Endothelial cell of umbilical vein (primary cell): ENCODE results near the gene TOR1A. TPM values are rescaled to one million over a fixed set of nuclear protein-coding genes. Genes with fewer than 3 reads are reported as not detected.

ENCODE experiments used
- BruUV-seq: library from RNA; stranded (reverse); fragments of 400-500 nt; replicated peaks from 2 replicates; lab custom pipeline; 2021; lab: Mats Ljungman, UMichigan
- CTCF ChIA-PET: fragments of 300-600, 350-600 bp; sonication (Branson Sonifier 250); formaldehyde crosslinking; loops from one replicate; lab custom pipeline; 2021; ENCODE audit warnings: antibody characterized with exemption, inconsistent platforms; lab: Charles Lee
- POLR2A ChIA-PET: fragments of 300-600, 350-600 bp; sonication (Branson Sonifier 250); formaldehyde crosslinking; loops from one replicate; lab custom pipeline; 2021; ENCODE audit warnings: antibody characterized with exemption, inconsistent platforms; lab: Charles Lee
- DNase-seq: peaks from one replicate; pipeline ENCODE4 v3.0.0-alpha.2; 2011; ENCODE audit warnings: low read depth, low spot score
- FAIRE-seq: peaks from 2 replicates; lab custom pipeline; 2011; peaks lifted over from hg19 to GRCh38; lab: Jason Lieb, UNC
- H2AFZ ChIP-seq: 2 replicates; pipeline ENCODE4 v1.6.0; 2012; ENCODE audit warnings: low read depth, low read length, control low read depth, inconsistent platforms
- H3K27ac ChIP-seq: 2 replicates; pipeline ENCODE4 v1.5.1; 2011; ENCODE audit warnings: low read depth, mild to moderate bottlenecking, control low read depth, low read length, moderate library complexity; ENCODE audit not compliant: insufficient read depth
- H3K27me3 ChIP-seq, 2 experiments: 2 replicates each; pipeline versions ENCODE4 v1.6.0 to v1.6.1; 2011; ENCODE audit warnings: low read length in 2 of 2, mixed read lengths in 1 of 2; ENCODE audit not compliant: control insufficient read depth in 2 of 2, insufficient read depth in 2 of 2
- H3K36me3 ChIP-seq, 2 experiments: 2 replicates in 1 of 2; 3 replicates in 1 of 2; pipeline ENCODE4 v1.5.1; 2011; ENCODE audit warnings: low read length in 2 of 2, mild to moderate bottlenecking in 1 of 2, moderate library complexity in 1 of 2; ENCODE audit not compliant: control insufficient read depth in 2 of 2, insufficient read depth in 2 of 2; ENCODE audit errors: extremely low read depth in 1 of 2
- H3K4me1 ChIP-seq: 3 replicates; pipeline ENCODE4 v1.5.1; 2011; ENCODE audit warnings: mild to moderate bottlenecking, low read length; ENCODE audit not compliant: control insufficient read depth, insufficient read depth; ENCODE audit errors: extremely low read depth
- H3K4me2 ChIP-seq: 2 replicates; pipeline ENCODE4 v1.6.1; 2011; ENCODE audit warnings: low read length, control low read depth, mixed read lengths; ENCODE audit not compliant: insufficient read depth
- H3K4me3 ChIP-seq, 3 experiments: fragments of 200-600 bp in 1 of 3; sonication (generic), shearing (Covaris generic) in 1 of 3; replicated peaks in 1 of 3; 2 replicates each; pipeline ENCODE4 v1.5.1; 2011 to 2016; ENCODE audit warnings: control low read depth in 3 of 3, low read length in 3 of 3, mild to moderate bottlenecking in 2 of 3, inconsistent platforms in 1 of 3, low read depth in 1 of 3, moderate library complexity in 1 of 3; ENCODE audit not compliant: insufficient read depth in 1 of 3
- H3K79me2 ChIP-seq: 2 replicates; pipeline ENCODE4 v1.6.0; 2012; ENCODE audit warnings: low read length, inconsistent platforms; ENCODE audit not compliant: control insufficient read depth, insufficient read depth
- H3K9ac ChIP-seq: replicated peaks from 2 replicates; pipeline ENCODE3; 2011; ENCODE audit warnings: low read length, control low read depth; ENCODE audit not compliant: insufficient read depth; ENCODE audit errors: extremely low read depth
- H3K9me1 ChIP-seq: replicated peaks from 3 replicates; pipeline ENCODE4 v1.6.0; 2011; ENCODE audit warnings: mild to moderate bottlenecking, low read length; ENCODE audit not compliant: control insufficient read depth, insufficient read depth; ENCODE audit errors: extremely low read depth
- H3K9me3 ChIP-seq: replicated peaks from 2 replicates; pipeline ENCODE4 v1.5.1; 2012; ENCODE audit warnings: low read length, inconsistent platforms; ENCODE audit not compliant: control insufficient read depth, insufficient read depth
- H4K20me1 ChIP-seq: replicated peaks from 2 replicates; pipeline ENCODE3; 2011; ENCODE audit warnings: mild to moderate bottlenecking, low read length; ENCODE audit not compliant: control insufficient read depth, insufficient read depth; ENCODE audit errors: extremely low read depth
- EZH2 ChIP-seq: IDR thresholded peaks from 2 replicates; pipeline ENCODE4 v1.6.1; 2012; ENCODE audit warnings: borderline replicate concordance, low read depth, mild to moderate bottlenecking, moderate library complexity, low read length, inconsistent platforms; ENCODE audit not compliant: severe bottlenecking
- FOS ChIP-seq: IDR thresholded peaks from 2 replicates; pipeline ENCODE4 v1.6.1; 2011; ENCODE audit warnings: mild to moderate bottlenecking, low read length, moderate library complexity, borderline replicate concordance; ENCODE audit not compliant: insufficient read depth
- GATA2 ChIP-seq: IDR thresholded peaks from 2 replicates; pipeline ENCODE4 v1.7.0; 2011; ENCODE audit warnings: low read depth, mild to moderate bottlenecking, moderate library complexity, mixed read lengths, low read length; ENCODE audit not compliant: insufficient read length, insufficient read depth
- JUN ChIP-seq: IDR thresholded peaks from 2 replicates; pipeline ENCODE4 v1.6.1; 2011; ENCODE audit warnings: borderline replicate concordance, low read depth; ENCODE audit not compliant: insufficient read length, insufficient read depth
- MYC ChIP-seq: IDR thresholded peaks from one replicate; pipeline ENCODE4 v1.6.1; 2011; ENCODE audit warnings: mild to moderate bottlenecking, low read depth, low read length
- POLR2A ChIP-seq: IDR thresholded peaks from 2 replicates; pipeline ENCODE4 v1.6.1; 2012; ENCODE audit warnings: low read depth, mild to moderate bottlenecking, control low read depth, low read length
- POLR2AphosphoS5 ChIP-seq: IDR thresholded peaks from 2 replicates; pipeline ENCODE4 v1.6.1; 2012; ENCODE audit warnings: low read depth, mild to moderate bottlenecking, control low read depth, low read length, moderate library complexity; ENCODE audit not compliant: insufficient read depth
- dilution Hi-C: fragments of 300-500 bp; cut with MboI; formaldehyde crosslinking; loops from one replicate; pipeline ENCODE4 v1.15.0; 2019; ENCODE audit warnings: low sequenced_read_pairs; ENCODE audit not compliant: extremely low pct_ligation_motif_present
- intact Hi-C: fragments of 100-400 bp; cut with micrococcal nuclease; formaldehyde crosslinking; loops from one replicate; pipeline ENCODE4 v1.10.0; 2022
- polyA plus RNA-seq, 4 experiments: library from polyadenylated mRNA; depleted of rRNA in 3 of 4; stranded (reverse) in 3 of 4; unstranded in 1 of 4; fragments of >200 nt; gene quantifications; 2 replicates each; pipeline versions ENCODE4 v1.2.1 to v1.2.3, GENCODE V29; 2011 to 2012; ENCODE audit warnings: missing spikeins in 1 of 4
- total RNA-seq: library from RNA; stranded (reverse); gene quantifications from 2 replicates; pipeline ENCODE4 v1.2.3, GENCODE V29; 2021
- TF ChIP-seq, protein P1 (sequence below), 2 donors: IDR thresholded peaks; 1 replicate in 1 of 2; 2 replicates in 1 of 2; pipeline ENCODE4 v1.5.1; 2011; ENCODE audit warnings: low read length in 2 of 2, mild to moderate bottlenecking in 2 of 2, moderate library complexity in 2 of 2, control low read depth in 1 of 2, inconsistent platforms in 1 of 2, low read depth in 1 of 2; ENCODE audit not compliant: insufficient read depth in 1 of 2; ENCODE audit errors: extremely low read depth in 1 of 2
- TF ChIP-seq, protein P2 (sequence below): IDR thresholded peaks from 2 replicates; pipeline ENCODE4 v1.6.1; 2011; ENCODE audit not compliant: insufficient read depth, insufficient read length

Gene TOR1A
- total and polyA plus RNA-seq, 2 donors (not counting 3 experiments of a cell fraction or from before 2014, with no cell fraction given): 57.8 to 89.8 TPM

DNA sequence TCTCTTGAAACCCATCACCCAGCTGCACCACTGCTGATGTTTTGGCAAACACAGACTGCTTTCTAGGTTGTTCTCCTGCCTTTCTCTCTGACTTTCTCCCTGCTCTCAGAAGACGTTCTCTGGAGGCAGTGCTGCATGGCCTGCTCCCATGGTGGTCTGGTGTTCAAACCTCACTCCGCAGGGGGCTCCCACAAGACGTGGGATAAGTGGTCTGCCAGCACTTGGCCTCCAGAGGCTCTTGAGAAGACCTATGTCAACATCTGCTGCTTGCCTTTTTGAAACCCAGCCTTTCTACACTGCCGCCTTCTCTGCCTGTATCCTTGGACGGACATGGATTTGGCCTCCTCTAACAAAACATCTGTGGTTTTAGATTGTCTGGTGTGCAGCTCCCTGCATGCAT is 27.9 kb upstream of the TOR1A start:
- Histone ChIP-seq H3K27me3 (no peaks in the 10 kb centered on the region), H3K27ac (no peak overlapping the region), H3K4me1 (peaks cover 2% of the 10 kb centered on the region), H3K36me3 (peaks cover 2 to 28% of the 10 kb centered on the region in 2 experiments), H3K4me2 (no peak overlapping the region), H3K9me1 (no peaks in the 10 kb centered on the region), H4K20me1 (no peaks in the 10 kb centered on the region), H3K9ac (no peak overlapping the region), H2AFZ (no peak overlapping the region), H3K4me3 (no peak overlapping the region), H3K79me2 (no peaks in the 10 kb centered on the region), H3K9me3 (no peaks in the 10 kb centered on the region)
- no TSS peak for BruUV-seq
- ChIA-PET POLR2A (no interaction called here), CTCF (interaction anchor here (0.9 kb wide), 1 partner anchor 9 kb away, joined by 4 read pairs; no protein-coding TSS in a partner anchor)
- intact Hi-C loops: no loop called here
- FAIRE-seq (no peak), DNase-seq (no peak)
- no peak for TF ChIP-seq POLR2AphosphoS5
- TF ChIP-seq MYC: no peak
- no peak for TF ChIP-seq FOS
- no peak for TF ChIP-seq GATA2
- TF ChIP-seq, protein P1, sequence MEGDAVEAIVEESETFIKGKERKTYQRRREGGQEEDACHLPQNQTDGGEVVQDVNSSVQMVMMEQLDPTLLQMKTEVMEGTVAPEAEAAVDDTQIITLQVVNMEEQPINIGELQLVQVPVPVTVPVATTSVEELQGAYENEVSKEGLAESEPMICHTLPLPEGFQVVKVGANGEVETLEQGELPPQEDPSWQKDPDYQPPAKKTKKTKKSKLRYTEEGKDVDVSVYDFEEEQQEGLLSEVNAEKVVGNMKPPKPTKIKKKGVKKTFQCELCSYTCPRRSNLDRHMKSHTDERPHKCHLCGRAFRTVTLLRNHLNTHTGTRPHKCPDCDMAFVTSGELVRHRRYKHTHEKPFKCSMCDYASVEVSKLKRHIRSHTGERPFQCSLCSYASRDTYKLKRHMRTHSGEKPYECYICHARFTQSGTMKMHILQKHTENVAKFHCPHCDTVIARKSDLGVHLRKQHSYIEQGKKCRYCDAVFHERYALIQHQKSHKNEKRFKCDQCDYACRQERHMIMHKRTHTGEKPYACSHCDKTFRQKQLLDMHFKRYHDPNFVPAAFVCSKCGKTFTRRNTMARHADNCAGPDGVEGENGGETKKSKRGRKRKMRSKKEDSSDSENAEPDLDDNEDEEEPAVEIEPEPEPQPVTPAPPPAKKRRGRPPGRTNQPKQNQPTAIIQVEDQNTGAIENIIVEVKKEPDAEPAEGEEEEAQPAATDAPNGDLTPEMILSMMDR (IDR thresholded peaks at IDR 0.05; ENCODE audit: extremely low read depth in 1 of 2, insufficient read depth in 1 of 2, low read depth in 1 of 2, low read length in 2 of 2): no peak
- TF ChIP-seq, protein P2, sequence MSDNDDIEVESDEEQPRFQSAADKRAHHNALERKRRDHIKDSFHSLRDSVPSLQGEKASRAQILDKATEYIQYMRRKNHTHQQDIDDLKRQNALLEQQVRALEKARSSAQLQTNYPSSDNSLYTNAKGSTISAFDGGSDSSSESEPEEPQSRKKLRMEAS: no peak
- TF ChIP-seq POLR2A: no peak
- no peak for TF ChIP-seq EZH2
- TF ChIP-seq JUN: no peak
- dilution Hi-C loops: no loop called here
